ENCODE measurements around the gene VAPB. TPM values are rescaled to one million over a fixed set of nuclear protein-coding genes. Genes with fewer than 3 reads are reported as not detected.

Gene VAPB
- total RNA-seq, 1 experiment from 2014 or later = 65.1 TPM

DNA sequence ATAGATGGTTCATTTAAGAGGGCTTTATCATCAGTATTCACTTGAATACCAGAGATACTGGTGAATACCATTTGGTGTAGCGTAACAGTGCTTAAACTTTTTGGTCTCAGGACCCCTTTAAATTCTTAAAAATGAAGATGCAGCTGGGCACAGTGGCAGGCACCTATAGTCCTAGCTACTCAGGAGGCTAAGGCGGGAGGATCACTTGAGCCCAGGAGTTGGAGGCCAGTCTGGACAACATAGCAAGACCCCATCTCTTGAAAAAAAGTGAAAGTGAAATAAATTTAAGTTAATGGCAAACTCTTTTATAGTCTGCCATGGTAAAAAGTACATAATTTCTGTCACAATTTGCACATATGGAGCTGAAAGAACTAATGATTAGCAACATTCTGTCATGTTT lies 39.3 kb downstream of the VAPB start:
- Histone ChIP-seq H4K8ac (replicated peaks; ENCODE audit: insufficient read length, low read depth, low read length) (no peak overlapping the region), H3K9me3 (ENCODE audit: control insufficient read depth, low read depth, low read length) (no peaks in the 10 kb centered on the region), H4K91ac (ENCODE audit: insufficient read length, low read depth, low read length) (no peak overlapping the region), H3K4ac (ENCODE audit: low read depth, low read length) (no peak overlapping the region), H2AFZ (ENCODE audit: low read length) (no peak overlapping the region), H3K18ac (ENCODE audit: insufficient read length, low read depth, low read length) (no peak overlapping the region), H4K5ac (ENCODE audit: insufficient read length, low read depth, low read length) (no peak overlapping the region), H3K23me2 (ENCODE audit: insufficient read length, low read depth, low read length, poor library complexity, severe bottlenecking) (no peaks in the 10 kb centered on the region), H3K14ac (ENCODE audit: insufficient read depth, low read length) (no peak overlapping the region), H2BK20ac (ENCODE audit: low read depth, low read length, poor library complexity, severe bottlenecking) (no peak overlapping the region), H3K79me1 (ENCODE audit: insufficient read depth, low read depth, low read length, poor library complexity, severe bottlenecking) (peaks cover 3% of the 10 kb centered on the region), H2BK12ac (ENCODE audit: insufficient read length, low read depth, low read length) (no peak overlapping the region), H3K4me1 (ENCODE audit: insufficient read depth, low read length) (no peaks in the 10 kb centered on the region), H2BK15ac (ENCODE audit: low read depth, low read length) (no peak overlapping the region), H2BK120ac (ENCODE audit: low read depth, low read length, poor library complexity, severe bottlenecking) (no peak overlapping the region), H2AK5ac (ENCODE audit: insufficient read length, low read length) (no peak overlapping the region), H3K27ac (ENCODE audit: insufficient read length, low read depth, low read length) (no peak overlapping the region), H3T11ph (ENCODE audit: low read length) (no peak overlapping the region), H4K20me1 (ENCODE audit: control insufficient read depth, insufficient read depth, insufficient read length) (no peaks in the 10 kb centered on the region), H3K23ac (ENCODE audit: insufficient read length, low read depth, low read length) (no peak overlapping the region), H3K56ac (ENCODE audit: insufficient read length, low read depth, low read length) (no peak overlapping the region), H2BK5ac (ENCODE audit: insufficient read length, low read length) (no peak overlapping the region), H3K27me3 (ENCODE audit: insufficient read depth, low read length) (no peaks in the 10 kb centered on the region), H3K9ac (ENCODE audit: extremely low read depth, insufficient read length, low read length) (no peak overlapping the region), H3K4me2 (ENCODE audit: insufficient read depth, insufficient read length, low read length) (no peak overlapping the region), H3K79me2 (ENCODE audit: insufficient read depth, low read length) (peaks cover 12% of the 10 kb centered on the region; the same call in 1 of the 2 replicates)
- Mint-ChIP-seq H3K4me3 (no peak overlapping the region), H3K27me3 (ENCODE audit: low read depth) (no peaks in the 10 kb centered on the region), H3K9me3 (peaks cover 0 to 5% of the 10 kb centered on the region in 2 experiments; a peak in 3 of 5 replicates), H3K4me1 (peaks cover 27 to 30% of the 10 kb centered on the region in 2 experiments), H3K27ac (no peak overlapping the region), H3K36me3 (ENCODE audit: insufficient read depth in 1 of 3, low read depth in 3 of 3) (peaks cover 17 to 22% (median 18%) of the 10 kb centered on the region in 3 experiments)
- TF ChIP-seq, protein P1, sequence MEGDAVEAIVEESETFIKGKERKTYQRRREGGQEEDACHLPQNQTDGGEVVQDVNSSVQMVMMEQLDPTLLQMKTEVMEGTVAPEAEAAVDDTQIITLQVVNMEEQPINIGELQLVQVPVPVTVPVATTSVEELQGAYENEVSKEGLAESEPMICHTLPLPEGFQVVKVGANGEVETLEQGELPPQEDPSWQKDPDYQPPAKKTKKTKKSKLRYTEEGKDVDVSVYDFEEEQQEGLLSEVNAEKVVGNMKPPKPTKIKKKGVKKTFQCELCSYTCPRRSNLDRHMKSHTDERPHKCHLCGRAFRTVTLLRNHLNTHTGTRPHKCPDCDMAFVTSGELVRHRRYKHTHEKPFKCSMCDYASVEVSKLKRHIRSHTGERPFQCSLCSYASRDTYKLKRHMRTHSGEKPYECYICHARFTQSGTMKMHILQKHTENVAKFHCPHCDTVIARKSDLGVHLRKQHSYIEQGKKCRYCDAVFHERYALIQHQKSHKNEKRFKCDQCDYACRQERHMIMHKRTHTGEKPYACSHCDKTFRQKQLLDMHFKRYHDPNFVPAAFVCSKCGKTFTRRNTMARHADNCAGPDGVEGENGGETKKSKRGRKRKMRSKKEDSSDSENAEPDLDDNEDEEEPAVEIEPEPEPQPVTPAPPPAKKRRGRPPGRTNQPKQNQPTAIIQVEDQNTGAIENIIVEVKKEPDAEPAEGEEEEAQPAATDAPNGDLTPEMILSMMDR (conservative IDR thresholded peaks at IDR 0.05) = no peak
- WGBS (ENCODE audit: extremely low coverage, insufficient read length, low lambda C conversion rate) = no CpG with 5 or more reads among the region's 2 CpGs
- DNase-seq = no peak
